ENCODE measurements around the gene COX7C. TPM values are rescaled to one million over a fixed set of nuclear protein-coding genes. Genes with fewer than 3 reads are reported as not detected.
"Not testable (repeated sequence)": the region's sequence is repeated elsewhere in the genome, so short reads cannot be mapped to it uniquely, and the experiment has no call there.

The COX7C gene
- total RNA-seq, 1 donor from 2014 or later = 702 TPM

DNA sequence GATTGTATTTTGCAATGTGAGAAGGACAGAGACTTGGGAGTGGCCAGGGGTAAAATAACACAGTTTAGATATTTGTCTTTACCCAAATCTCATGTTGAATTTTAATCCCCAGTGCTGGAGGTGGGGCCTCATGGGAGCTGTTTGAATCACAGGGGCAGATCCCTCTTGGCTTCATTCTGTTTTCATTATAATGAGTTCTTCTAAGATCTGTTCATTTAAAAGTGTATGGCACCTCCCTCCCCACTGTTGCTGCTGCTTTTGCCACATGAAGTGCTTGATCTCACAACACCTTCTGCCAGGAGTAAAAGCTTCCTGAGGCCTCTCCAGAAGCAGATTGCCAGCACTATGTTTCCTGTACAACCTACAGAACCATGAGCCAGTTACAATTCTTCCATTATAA is 28.1 kb downstream of the COX7C start:
- Mint-ChIP-seq H3K4me3 (no peak overlapping the region), H3K27ac (no peak overlapping the region), H3K36me3 (no peaks in the 10 kb centered on the region), H3K9me3 (no peaks in the 10 kb centered on the region), H3K4me1 (peaks cover 5% of the 10 kb centered on the region), H3K27me3 (ENCODE audit: insufficient read depth, low read depth) (no peaks in the 10 kb centered on the region)
- H4K20me1 ChIP-seq (ENCODE audit: low read depth) = no peaks in the 10 kb centered on the region
- H3K4me2 ChIP-seq = no peak overlapping the region
- no peak overlapping the region for H2AFZ ChIP-seq (replicated peaks)
- no peak overlapping the region for H3K9ac ChIP-seq
- no peaks in the 10 kb centered on the region for H3K36me3 ChIP-seq
- no peaks in the 10 kb centered on the region for H3K79me2 ChIP-seq (ENCODE audit: low read depth)
- no peaks in the 10 kb centered on the region for H3K9me3 ChIP-seq (ENCODE audit: low read depth)
- TF ChIP-seq EZH2phosphoT487 (IDR thresholded peaks at IDR 0.05) = no peak
- no peak for TF ChIP-seq EZH2 (IDR thresholded peaks at IDR 0.05)
- no peak for TF ChIP-seq CTCF (IDR thresholded peaks at IDR 0.05)
- no peak overlapping the region for H3K4me3 ChIP-seq
- DNase-seq (ENCODE audit: low spot score) = no peak
- H3K4me1 ChIP-seq = peaks cover 33% of the 10 kb centered on the region
- no peaks in the 10 kb centered on the region for H3K27me3 ChIP-seq
- H3K27ac ChIP-seq = no peak overlapping the region
- no peaks in the 10 kb centered on the region for H3F3A ChIP-seq (ENCODE audit: low read depth)

DNA sequence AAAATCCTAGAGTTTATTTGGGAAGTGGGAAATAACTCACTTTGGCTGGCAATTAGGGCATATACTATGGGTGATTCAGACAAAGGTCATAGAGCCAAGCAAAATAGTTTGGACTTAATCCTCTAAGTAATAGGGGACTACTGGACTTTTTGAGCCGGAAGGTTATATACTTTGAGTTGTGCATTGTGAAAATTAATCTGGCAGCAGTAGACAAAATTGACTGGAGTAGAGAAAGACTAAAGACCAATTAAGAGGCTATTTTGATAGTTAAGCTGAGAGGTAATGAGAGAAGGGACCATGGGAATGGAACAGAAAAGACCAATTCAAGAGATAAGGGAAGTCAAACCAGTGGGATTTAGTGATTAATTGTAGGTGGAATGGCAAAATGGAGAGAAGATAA is 28.9 kb downstream of the COX7C start:
- Histone ChIP-seq H4K20me1 (ENCODE audit: low read depth) (no peaks in the 10 kb centered on the region), H3K36me3 (no peaks in the 10 kb centered on the region), H3K27me3 (no peaks in the 10 kb centered on the region), H3K79me2 (ENCODE audit: low read depth) (no peaks in the 10 kb centered on the region), H3K4me3 (no peak overlapping the region), H3F3A (ENCODE audit: low read depth) (no peaks in the 10 kb centered on the region), H2AFZ (replicated peaks) (no peak overlapping the region), H3K27ac (no peak overlapping the region), H3K9me3 (ENCODE audit: low read depth) (no peaks in the 10 kb centered on the region), H3K9ac (no peak overlapping the region), H3K4me2 (no peak overlapping the region), H3K4me1 (peaks cover 25% of the 10 kb centered on the region)
- H3K4me3 Mint-ChIP-seq = no peak overlapping the region
- H3K4me1 Mint-ChIP-seq = peaks cover 5% of the 10 kb centered on the region
- TF ChIP-seq EZH2 (IDR thresholded peaks at IDR 0.05) = no peak
- TF ChIP-seq CTCF (IDR thresholded peaks at IDR 0.05) = no peak
- TF ChIP-seq EZH2phosphoT487 (IDR thresholded peaks at IDR 0.05) = no peak
- H3K27ac Mint-ChIP-seq = no peak overlapping the region
- no peaks in the 10 kb centered on the region for H3K9me3 Mint-ChIP-seq
- no peak for DNase-seq (ENCODE audit: low spot score)
- H3K36me3 Mint-ChIP-seq = no peaks in the 10 kb centered on the region
- H3K27me3 Mint-ChIP-seq (ENCODE audit: insufficient read depth, low read depth) = no peaks in the 10 kb centered on the region

GRCh38 chr5:86649832-86650505 is 32.2 kb downstream of the COX7C start:
- H3K9ac ChIP-seq = no peak overlapping the region
- H3F3A ChIP-seq (ENCODE audit: low read depth) = no peaks in the 10 kb centered on the region
- H3K4me3 ChIP-seq = no peak overlapping the region
- H3K4me2 ChIP-seq = no peak overlapping the region
- H3K79me2 ChIP-seq (ENCODE audit: low read depth) = no peaks in the 10 kb centered on the region
- no peak overlapping the region for H3K27ac Mint-ChIP-seq
- no peaks in the 10 kb centered on the region for H3K36me3 ChIP-seq
- TF ChIP-seq EZH2 (IDR thresholded peaks at IDR 0.05) = no peak
- no peak for TF ChIP-seq CTCF (IDR thresholded peaks at IDR 0.05)
- TF ChIP-seq EZH2phosphoT487 (IDR thresholded peaks at IDR 0.05) = no peak
- H3K4me1 ChIP-seq = peaks cover 14% of the 10 kb centered on the region
- no peak for DNase-seq (ENCODE audit: low spot score)
- H2AFZ ChIP-seq (replicated peaks) = no peak overlapping the region
- no peaks in the 10 kb centered on the region for H3K27me3 ChIP-seq
- no peaks in the 10 kb centered on the region for H3K27me3 Mint-ChIP-seq (ENCODE audit: insufficient read depth, low read depth)
- no peaks in the 10 kb centered on the region for H3K4me1 Mint-ChIP-seq
- no peaks in the 10 kb centered on the region for H4K20me1 ChIP-seq (ENCODE audit: low read depth)
- no peaks in the 10 kb centered on the region for H3K9me3 Mint-ChIP-seq
- H3K4me3 Mint-ChIP-seq = no peak overlapping the region
- H3K9me3 ChIP-seq (ENCODE audit: low read depth) = no peaks in the 10 kb centered on the region
- H3K36me3 Mint-ChIP-seq = no peaks in the 10 kb centered on the region
- H3K27ac ChIP-seq = no peak overlapping the region

GRCh38 chr5:86660771-86661170 is 43.0 kb downstream of the COX7C start:
- not testable (repeated sequence) for H4K20me1 ChIP-seq (ENCODE audit: low read depth); DNase-seq (ENCODE audit: low spot score); H3K4me3 Mint-ChIP-seq; H3K4me1 Mint-ChIP-seq; H3K4me1 ChIP-seq; H3K4me3 ChIP-seq; H3K9me3 Mint-ChIP-seq; H3K4me2 ChIP-seq; H3K36me3 Mint-ChIP-seq; H3K27ac ChIP-seq; H3K27me3 Mint-ChIP-seq (ENCODE audit: insufficient read depth, low read depth); H3K27ac Mint-ChIP-seq; H3F3A ChIP-seq (ENCODE audit: low read depth); H3K36me3 ChIP-seq; H3K9ac ChIP-seq; H3K27me3 ChIP-seq; H2AFZ ChIP-seq (replicated peaks); H3K9me3 ChIP-seq (ENCODE audit: low read depth); H3K79me2 ChIP-seq (ENCODE audit: low read depth)

All from neural progenitor cell (in vitro differentiated cells).